MM.1S (cell line): ENCODE measurements around the gene INSRR.

Experiments
- DNase-seq: peaks from one replicate; pipeline ENCODE4 v3.0.0-alpha.2; 2015
- H2AFZ ChIP-seq: fragments of 300-600 bp; sonication (generic); 2 replicates; pipeline ENCODE4 v1.6.0; 2016; ENCODE audit warnings: antibody characterized with exemption, low read length
- H3F3A ChIP-seq: fragments of 300-600 bp; sonication (generic); 2 replicates; pipeline ENCODE4 v1.6.1; 2016; ENCODE audit warnings: mild to moderate bottlenecking, antibody characterized with exemption, low read length, moderate library complexity, mixed read lengths; ENCODE audit not compliant: insufficient read depth
- H3K27ac ChIP-seq: fragments of 300-600 bp; sonication (generic); 2 replicates; pipeline ENCODE4 v1.5.1; 2016; ENCODE audit warnings: mild to moderate bottlenecking, low read length
- H3K27me3 ChIP-seq: fragments of 300-600 bp; sonication (generic); replicated peaks from 2 replicates; pipeline ENCODE4 v1.6.0; 2016; ENCODE audit warnings: low read length; ENCODE audit not compliant: insufficient read depth
- H3K36me3 ChIP-seq: fragments of 300-600 bp; sonication (generic); replicated peaks from 2 replicates; pipeline ENCODE4 v1.6.1; 2016; ENCODE audit warnings: mild to moderate bottlenecking, low read length, mixed read lengths; ENCODE audit not compliant: insufficient read depth
- H3K4me1 ChIP-seq: fragments of 300-600 bp; sonication (generic); 2 replicates; pipeline ENCODE4 v1.6.1; 2016; ENCODE audit warnings: low read length, mixed read lengths
- H3K4me2 ChIP-seq: fragments of 300-600 bp; sonication (generic); 2 replicates; pipeline ENCODE4 v1.6.0; 2016; ENCODE audit warnings: low read depth, low read length
- H3K4me3 ChIP-seq: fragments of 300-600 bp; sonication (generic); 2 replicates; pipeline ENCODE4 v1.5.1; 2016; ENCODE audit warnings: low read length, mixed read lengths
- H3K79me2 ChIP-seq: fragments of 300-600 bp; sonication (generic); 2 replicates; pipeline ENCODE4 v1.6.1; 2016; ENCODE audit warnings: mixed run types, low read length, mixed read lengths
- H3K9ac ChIP-seq: fragments of 300-600 bp; sonication (generic); 2 replicates; pipeline ENCODE4 v1.6.1; 2016; ENCODE audit warnings: low read length, mixed read lengths
- H3K9me2 ChIP-seq: fragments of 300-600 bp; sonication (generic); replicated peaks from 2 replicates; pipeline ENCODE4 v1.6.1; 2016; ENCODE audit warnings: mild to moderate bottlenecking, low read length, mixed read lengths; ENCODE audit not compliant: insufficient read depth
- H3K9me3 ChIP-seq: fragments of 300-600 bp; sonication (generic); replicated peaks from 2 replicates; pipeline ENCODE4 v1.6.1; 2016; ENCODE audit warnings: mild to moderate bottlenecking, low read length, mixed read lengths; ENCODE audit not compliant: insufficient read depth
- H4K20me1 ChIP-seq: fragments of 300-600 bp; sonication (generic); 2 replicates; pipeline ENCODE4 v1.6.1; 2016; ENCODE audit warnings: mild to moderate bottlenecking, low read length, moderate library complexity, mixed read lengths; ENCODE audit not compliant: insufficient read depth
- CTCF ChIP-seq: fragments of 300-600 bp; sonication (generic); IDR thresholded peaks from 2 replicates; pipeline ENCODE4 v1.5.1; 2016; ENCODE audit warnings: antibody characterized with exemption, low read length, mixed read lengths
- EZH2 ChIP-seq: fragments of 300-600 bp; sonication (generic); optimal IDR thresholded peaks from 2 replicates; pipeline ENCODE3; 2017; ENCODE audit warnings: low read depth, mild to moderate bottlenecking, antibody characterized with exemption, low read length, mixed read lengths
- EZH2phosphoT487 ChIP-seq: fragments of 300-600 bp; sonication (generic); IDR thresholded peaks from 2 replicates; pipeline ENCODE4 v1.6.1; 2018; ENCODE audit warnings: antibody characterized with exemption, low read length

Gene INSRR

GRCh38 chr1:156828400-156829124 is 30.4 kb downstream of the INSRR start:
- Histone ChIP-seq H3K36me3 (no peaks in the 10 kb centered on the region), H3K27me3 (no peaks in the 10 kb centered on the region), H3K9ac (no peak overlapping the region), H3K27ac (no peak overlapping the region), H3K4me2 (no peak overlapping the region), H3K9me2 (no peaks in the 10 kb centered on the region), H3F3A (no peaks in the 10 kb centered on the region), H3K4me1 (no peaks in the 10 kb centered on the region), H3K9me3 (no peaks in the 10 kb centered on the region), H3K4me3 (no peak overlapping the region), H3K79me2 (no peaks in the 10 kb centered on the region), H4K20me1 (no peaks in the 10 kb centered on the region), H2AFZ (no peak overlapping the region)
- TF ChIP-seq EZH2 (no peak), CTCF (no peak)
- DNase-seq, result no peak

- no peaks in the 10 kb centered on the region for H3K27me3 ChIP-seq
- H3K4me2 ChIP-seq, result no peak overlapping the region
- H3K36me3 ChIP-seq, result no peaks in the 10 kb centered on the region
- no peaks in the 10 kb centered on the region for H3K9me3 ChIP-seq
- no peak for TF ChIP-seq EZH2
- no peak for TF ChIP-seq EZH2phosphoT487
- no peak for TF ChIP-seq CTCF
- H3F3A ChIP-seq, result no peaks in the 10 kb centered on the region
- H3K9me2 ChIP-seq, result no peaks in the 10 kb centered on the region
- H3K4me1 ChIP-seq, result no peaks in the 10 kb centered on the region
- no peak for DNase-seq
- H3K27ac ChIP-seq, result no peak overlapping the region
- no peak overlapping the region for H3K4me3 ChIP-seq
- H2AFZ ChIP-seq, result no peak overlapping the region
- no peak overlapping the region for H3K9ac ChIP-seq
- no peaks in the 10 kb centered on the region for H4K20me1 ChIP-seq
- H3K79me2 ChIP-seq, result no peaks in the 10 kb centered on the region
Observed at GRCh38 chr1:156826630-156827029, 32.3 kb downstream of the INSRR start.

GRCh38 chr1:156823210-156823790 is 35.6 kb downstream of the INSRR start:
- Histone ChIP-seq H2AFZ (no peak overlapping the region), H3K9me3 (no peaks in the 10 kb centered on the region), H3K9ac (no peak overlapping the region), H3F3A (no peaks in the 10 kb centered on the region), H3K27me3 (no peaks in the 10 kb centered on the region), H4K20me1 (no peaks in the 10 kb centered on the region), H3K36me3 (no peaks in the 10 kb centered on the region), H3K9me2 (no peaks in the 10 kb centered on the region), H3K27ac (no peak overlapping the region), H3K4me3 (no peak overlapping the region), H3K79me2 (no peaks in the 10 kb centered on the region), H3K4me1 (no peaks in the 10 kb centered on the region), H3K4me2 (no peak overlapping the region)
- no peak for TF ChIP-seq EZH2phosphoT487
- TF ChIP-seq EZH2, result no peak
- no peak for TF ChIP-seq CTCF
- DNase-seq, result no peak
